Measurements from ENCODE around the gene KIFBP. TPM values are rescaled to one million over a fixed set of nuclear protein-coding genes. Genes with fewer than 3 reads are reported as not detected.
A peak's percentile ranks its signal among the peaks of the same experiment; 100 is the strongest.

KIFBP gene
- total RNA-seq, 2 experiments from 2014 or later: 4.2 TPM

GRCh38 chr10:68992636-68993440 lies 4.2 kb downstream of the KIFBP start:
- ATAC-seq (ENCODE audit: poor library complexity) (no peak), DNase-seq (no peak)
- H3K4me1 Mint-ChIP-seq (ENCODE audit: low read depth): peaks cover 73% of the 10 kb centered on the region
- ChIA-PET POLR2A (interaction anchor here (0.8 kb wide), 1 partner anchor 99 kb away, joined by 3 read pairs; no protein-coding TSS in a partner anchor), CTCF (no interaction called here)
- H3K36me3 Mint-ChIP-seq (ENCODE audit: low read depth): peaks cover 18% of the 10 kb centered on the region
- TF ChIP-seq CTCF (IDR thresholded peaks at IDR 0.05): no peak
- Histone ChIP-seq H3K9me3 (ENCODE audit: control insufficient read depth in 1 of 2, insufficient read depth in 1 of 2, low read length in 2 of 2) (no peaks in the 10 kb centered on the region), H3K4me3 (ENCODE audit: low read length) (no peak overlapping the region), H3K4me1 (ENCODE audit: insufficient read depth, low read length) (peaks cover 45% of the 10 kb centered on the region), H3K27me3 (ENCODE audit: control insufficient read depth in 1 of 2, insufficient read depth in 2 of 2, low read length in 2 of 2) (no peaks in the 10 kb centered on the region), H3K27ac (ENCODE audit: low read depth in 1 of 2, low read length in 2 of 2) (no peak overlapping the region), H3K36me3 (ENCODE audit: insufficient read depth, low read length) (no peaks in the 10 kb centered on the region)
- H3K27ac Mint-ChIP-seq: peak overlapping the region; percentile 4
- H3K9me3 Mint-ChIP-seq: no peaks in the 10 kb centered on the region
- intact Hi-C loops (cut with DNase I, micrococcal nuclease): loop anchor here (5.0 kb wide), 2 partner anchors 36 to 184 kb away; partner anchors contain the start of gene DDX21 (in 1 of the 2)
- peak overlapping the region; percentile 17 for H3K4me3 Mint-ChIP-seq
- no peaks in the 10 kb centered on the region for H3K27me3 Mint-ChIP-seq

- no peak overlapping the region for H3K4me3 Mint-ChIP-seq
- TF ChIP-seq CTCF (IDR thresholded peaks at IDR 0.05): no peak
- no peak for ATAC-seq (ENCODE audit: poor library complexity)
These were observed 8.6 kb downstream of the KIFBP start for GRCh38 chr10:68997211-68997610.

GRCh38 chr10:69004821-69005220 lies 16.2 kb downstream of the KIFBP start:
- DNase-seq (peak in 3 of 14 experiments; percentile 71 to 75 (median 74)), ATAC-seq (ENCODE audit: poor library complexity) (peak; percentile 79)
- H3K27me3 ChIP-seq (ENCODE audit: control insufficient read depth in 1 of 2, insufficient read depth in 2 of 2, low read length in 2 of 2): no peaks in the 10 kb centered on the region
- CTCF ChIA-PET: interaction anchor here (0.7 to 4.2 kb wide), 20 partner anchors 9 to 502 kb away, joined by 3 to 57 read pairs (median 4); partner anchors contain the start of genes DDX21, SRGN and VPS26A
- H3K4me3 ChIP-seq (ENCODE audit: low read length): no peak overlapping the region
- Mint-ChIP-seq H3K9me3 (no peaks in the 10 kb centered on the region), H3K27me3 (no peaks in the 10 kb centered on the region), H3K27ac (no peak overlapping the region), H3K4me1 (ENCODE audit: low read depth) (peaks cover 5% of the 10 kb centered on the region), H3K36me3 (ENCODE audit: low read depth) (peaks cover 51% of the 10 kb centered on the region), H3K4me3 (no peak overlapping the region)
- intact Hi-C loops (cut with DNase I, micrococcal nuclease): loop anchor here (1.0 to 10.0 kb wide), 5 partner anchors 42 to 387 kb away; partner anchors contain the start of gene HKDC1 (in 1 of the 2)
- no peaks in the 10 kb centered on the region for H3K4me1 ChIP-seq (ENCODE audit: insufficient read depth, low read length)
- H3K9me3 ChIP-seq (ENCODE audit: control insufficient read depth in 1 of 2, insufficient read depth in 1 of 2, low read length in 2 of 2): no peaks in the 10 kb centered on the region
- H3K27ac ChIP-seq (ENCODE audit: low read depth in 1 of 2, low read length in 2 of 2): no peak overlapping the region
- peaks cover 55% of the 10 kb centered on the region for H3K36me3 ChIP-seq (ENCODE audit: insufficient read depth, low read length)
- POLR2A ChIA-PET: interaction anchor here (1.1 to 4.2 kb wide), 5 partner anchors 15 to 88 kb away, joined by 3 to 54 read pairs (median 6); partner anchors contain the start of genes DDX21 and SRGN
- TF ChIP-seq CTCF (IDR thresholded peaks at IDR 0.05): peak; percentile 75

More at GRCh38 chr10:68997211-68997610, 8.6 kb downstream of the KIFBP start:
- ChIA-PET CTCF (no interaction called here), POLR2A (no interaction called here)
- Mint-ChIP-seq H3K36me3 (ENCODE audit: low read depth) (peaks cover 19% of the 10 kb centered on the region), H3K27ac (peak overlapping the region; percentile 70), H3K4me1 (ENCODE audit: low read depth) (peaks cover 34% of the 10 kb centered on the region), H3K27me3 (no peaks in the 10 kb centered on the region), H3K9me3 (no peaks in the 10 kb centered on the region)
- DNase-seq: no peak
- Histone ChIP-seq H3K4me1 (ENCODE audit: insufficient read depth, low read length) (peaks cover 13% of the 10 kb centered on the region), H3K27me3 (ENCODE audit: control insufficient read depth in 1 of 2, insufficient read depth in 2 of 2, low read length in 2 of 2) (no peaks in the 10 kb centered on the region), H3K9me3 (ENCODE audit: control insufficient read depth in 1 of 2, insufficient read depth in 1 of 2, low read length in 2 of 2) (no peaks in the 10 kb centered on the region), H3K27ac (ENCODE audit: low read depth in 1 of 2, low read length in 2 of 2) (no peak overlapping the region), H3K4me3 (ENCODE audit: low read length) (no peak overlapping the region), H3K36me3 (ENCODE audit: insufficient read depth, low read length) (peaks cover 15% of the 10 kb centered on the region)
- intact Hi-C loops (cut with DNase I, micrococcal nuclease): no loop called here
